ENCODE measurements around the gene KANK3. TPM values are rescaled to one million over a fixed set of nuclear protein-coding genes. Genes with fewer than 3 reads are reported as not detected.
A peak's percentile ranks its signal among the peaks of the same experiment; 100 is the strongest.
"Not testable (repeated sequence)": the region's sequence is repeated elsewhere in the genome, so short reads cannot be mapped to it uniquely, and the experiment has no call there.

The KANK3 gene
- total RNA-seq, 2 experiments from 2014 or later: 1.3 to 2.7 TPM

DNA sequence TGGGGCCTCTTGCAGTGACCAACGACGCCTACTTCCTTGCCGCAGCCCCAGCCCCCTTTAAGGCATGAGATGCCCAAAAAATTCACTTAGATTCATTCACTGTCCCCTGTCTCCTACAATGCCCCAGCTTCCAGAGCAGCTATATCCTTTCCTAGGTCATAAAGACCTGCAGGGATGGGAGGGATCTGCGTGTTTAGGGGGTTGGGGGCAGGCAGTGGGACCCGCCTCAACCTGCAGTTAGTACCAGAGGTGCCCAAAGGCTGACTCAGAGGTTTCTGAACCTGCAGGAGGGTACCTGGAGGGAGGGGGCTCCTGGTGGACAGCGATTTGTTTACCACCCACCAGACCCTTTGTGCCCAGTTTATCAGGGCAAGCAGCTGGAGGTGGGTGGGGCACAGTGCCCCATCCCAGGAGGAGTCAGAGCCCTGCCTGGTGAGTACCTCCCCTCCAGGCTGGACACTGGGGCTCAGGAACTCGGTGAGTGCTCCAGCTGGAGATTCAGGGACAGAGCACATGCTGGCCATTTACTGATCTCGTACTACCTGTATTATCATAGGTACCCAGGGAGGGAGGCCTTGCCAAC, 11.7 kb downstream of the KANK3 start:
- Mint-ChIP-seq H3K27me3 (peaks cover 31% of the 10 kb centered on the region), H3K4me3 (no peak overlapping the region), H3K9me3 (no peaks in the 10 kb centered on the region), H3K4me1 (peaks cover 5% of the 10 kb centered on the region), H3K27ac (no peak overlapping the region), H3K36me3 (ENCODE audit: low read depth) (no peaks in the 10 kb centered on the region)
- POLR2A ChIA-PET: no interaction called here
- CTCF ChIA-PET: no interaction called here
- DNase-seq: no peak

DNA sequence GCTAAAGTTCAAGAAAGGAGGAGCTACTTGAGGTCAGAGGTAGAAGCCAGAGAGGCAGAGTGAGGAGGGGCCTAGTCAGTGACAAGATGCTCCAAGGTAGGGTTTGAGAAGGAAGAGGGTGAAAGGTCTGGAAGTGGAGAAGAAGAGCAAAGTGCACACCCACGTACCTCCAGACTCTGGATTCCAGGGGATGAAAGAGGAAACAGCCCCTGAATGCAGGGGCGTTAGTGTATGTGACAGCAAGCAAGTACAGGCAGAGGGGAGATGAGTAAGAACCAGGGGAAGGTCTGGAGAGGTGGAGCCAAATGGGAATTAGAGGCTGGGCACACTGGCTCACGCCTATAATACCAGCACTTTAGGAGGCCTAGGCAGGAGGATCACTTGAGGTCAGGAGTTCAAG, 13.1 kb downstream of the KANK3 start:
- ChIA-PET CTCF (no interaction called here), POLR2A (no interaction called here)

GRCh38 chr19:8325454-8325853, 17.6 kb downstream of the KANK3 start:
- Mint-ChIP-seq H3K9me3 (no peaks in the 10 kb centered on the region), H3K27me3 (peaks cover 15% of the 10 kb centered on the region), H3K36me3 (ENCODE audit: low read depth) (peaks cover 23% of the 10 kb centered on the region), H3K27ac (no peak overlapping the region), H3K4me1 (peaks cover 24% of the 10 kb centered on the region), H3K4me3 (no peak overlapping the region)
- ChIA-PET CTCF (no interaction called here), POLR2A (no interaction called here)
- no peak for DNase-seq

More for the DNA sequence above, 13.1 kb downstream of the KANK3 start:
- Mint-ChIP-seq H3K4me3 (no peak overlapping the region), H3K27me3 (peaks cover 25% of the 10 kb centered on the region), H3K27ac (no peak overlapping the region), H3K9me3 (no peaks in the 10 kb centered on the region), H3K4me1 (no peaks in the 10 kb centered on the region), H3K36me3 (ENCODE audit: low read depth) (no peaks in the 10 kb centered on the region)
- no peak for DNase-seq

- H3K4me1 Mint-ChIP-seq: peaks cover 34% of the 10 kb centered on the region
- no peak overlapping the region for H3K27ac Mint-ChIP-seq
- no peak overlapping the region for H3K4me3 Mint-ChIP-seq
- H3K9me3 Mint-ChIP-seq: no peaks in the 10 kb centered on the region
- H3K27me3 Mint-ChIP-seq: peaks cover 10% of the 10 kb centered on the region
- POLR2A ChIA-PET: interaction anchor here (0.7 to 1.0 kb wide), 2 partner anchors 8 to 22 kb away, joined by 3 read pairs; no protein-coding TSS in a partner anchor
- DNase-seq: no peak
- CTCF ChIA-PET: interaction anchor here (0.6 to 1.4 kb wide), 4 partner anchors 10 to 229 kb away, joined by 3 to 4 read pairs (median 4); no protein-coding TSS in a partner anchor
- H3K36me3 Mint-ChIP-seq (ENCODE audit: low read depth): peaks cover 26% of the 10 kb centered on the region
These were observed 18.6 kb downstream of the KANK3 start for GRCh38 chr19:8324186-8325050.

DNA sequence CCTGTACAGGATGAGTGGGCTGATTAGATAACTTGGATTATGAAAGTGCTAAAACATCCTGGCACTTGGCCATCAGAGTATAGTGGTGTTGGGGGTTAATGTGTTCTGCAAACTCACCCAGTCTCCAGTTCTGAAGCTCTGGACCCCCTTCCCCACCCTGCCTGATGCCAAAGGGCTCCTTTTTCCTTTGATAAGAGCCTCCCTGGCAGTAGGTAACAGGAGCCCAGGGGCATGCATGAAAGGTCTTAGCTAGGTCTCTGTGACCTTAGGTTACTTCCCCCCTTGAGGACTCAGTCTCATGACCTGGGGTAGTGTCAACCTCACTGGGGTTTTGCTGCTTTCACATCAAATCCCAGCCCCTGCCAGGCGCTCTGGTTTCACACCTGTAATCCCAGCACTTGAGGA, 19.3 kb downstream of the KANK3 start:
- ChIA-PET CTCF (interaction anchor here (0.6 to 1.4 kb wide), 4 partner anchors 10 to 229 kb away, joined by 3 to 4 read pairs (median 4); no protein-coding TSS in a partner anchor), POLR2A (interaction anchor here (0.7 to 1.0 kb wide), 2 partner anchors 9 to 21 kb away, joined by 3 read pairs; no protein-coding TSS in a partner anchor)
- Mint-ChIP-seq H3K27me3 (peaks cover 10% of the 10 kb centered on the region), H3K27ac (no peak overlapping the region), H3K4me1 (peaks cover 38% of the 10 kb centered on the region), H3K9me3 (no peaks in the 10 kb centered on the region), H3K4me3 (peak overlapping the region; percentile 100), H3K36me3 (ENCODE audit: low read depth) (peaks cover 26% of the 10 kb centered on the region)
- DNase-seq: no peak

- Mint-ChIP-seq H3K4me3 (peak overlapping the region; percentile 100), H3K27ac (no peak overlapping the region), H3K27me3 (peaks cover 4% of the 10 kb centered on the region), H3K9me3 (no peaks in the 10 kb centered on the region), H3K4me1 (peaks cover 38% of the 10 kb centered on the region), H3K36me3 (ENCODE audit: low read depth) (peaks cover 26% of the 10 kb centered on the region)
- ChIA-PET CTCF (no interaction called here), POLR2A (no interaction called here)
- DNase-seq: no peak
These were observed 20.4 kb downstream of the KANK3 start for GRCh38 chr19:8322638-8322997.

GRCh38 chr19:8321986-8322637, 20.9 kb downstream of the KANK3 start:
- ChIA-PET POLR2A (no interaction called here), CTCF (no interaction called here)
- H3K36me3 Mint-ChIP-seq (ENCODE audit: low read depth): peaks cover 26% of the 10 kb centered on the region
- H3K27ac Mint-ChIP-seq: peak overlapping the region; percentile 100
- peak overlapping the region; percentile 100 for H3K4me3 Mint-ChIP-seq
- H3K27me3 Mint-ChIP-seq: peaks cover 4% of the 10 kb centered on the region
- DNase-seq: no peak
- no peaks in the 10 kb centered on the region for H3K9me3 Mint-ChIP-seq
- peaks cover 39% of the 10 kb centered on the region for H3K4me1 Mint-ChIP-seq

DNA sequence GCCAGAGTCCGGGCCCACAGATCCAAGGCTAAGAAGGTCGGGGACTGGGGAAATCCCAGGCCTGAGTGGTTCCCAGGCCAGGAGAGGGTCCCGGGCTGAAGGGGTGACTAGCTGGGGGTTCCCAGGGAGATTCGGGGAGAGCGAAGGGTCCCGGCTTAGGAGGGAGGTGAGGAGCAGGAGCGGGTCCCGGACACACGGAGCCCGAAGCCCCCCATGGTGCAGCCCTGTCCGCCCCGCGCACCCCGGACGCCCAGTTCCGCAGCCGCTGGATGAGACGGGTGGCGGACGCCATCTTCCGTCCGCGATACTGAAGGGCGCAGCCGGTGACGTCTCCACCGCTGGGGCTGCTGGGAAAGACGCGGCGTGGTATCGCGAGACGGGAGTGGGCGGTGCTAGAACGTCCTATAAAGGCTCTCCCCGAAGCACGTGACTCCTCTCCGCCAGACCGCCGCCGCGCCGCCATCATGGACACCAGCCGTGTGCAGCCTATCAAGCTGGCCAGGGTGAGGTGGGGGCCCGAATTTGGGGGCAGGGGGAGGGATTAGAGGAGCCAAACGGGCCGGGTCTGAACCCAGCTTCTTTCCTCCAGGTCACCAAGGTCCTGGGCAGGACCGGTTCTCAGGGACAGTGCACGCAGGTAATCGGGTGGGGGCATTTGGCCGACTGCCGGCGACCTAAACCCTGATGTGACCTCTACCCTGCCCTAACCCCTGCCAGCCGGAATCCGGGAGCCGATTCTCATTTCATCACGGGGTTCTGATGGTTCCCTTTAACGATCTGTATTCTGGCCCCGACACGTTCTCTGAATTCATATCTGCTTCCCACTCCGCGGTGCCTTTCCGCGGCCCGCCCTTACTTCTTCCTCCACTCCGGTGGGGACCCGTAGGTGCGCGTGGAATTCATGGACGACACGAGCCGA, 21.7 kb downstream of the KANK3 start, which contains the start of the genes NDUFA7 and RPS28:
Gene NDUFA7, minus strand, starts transcription at position 309 of the 919 bp plus-strand sequence. Its CDS starts 17 bp downstream, at position 292.
Gene RPS28, plus strand, starts transcription at position 430 of the 919 bp plus-strand sequence. Its CDS starts 35 bp downstream, at position 465.
- Mint-ChIP-seq H3K9me3 (no peaks in the 10 kb centered on the region), H3K4me3 (peak within 1 kb of the TSS; percentile 100), H3K4me1 (peaks cover 42% of the 10 kb centered on the region), H3K27me3 (no peaks in the 10 kb centered on the region), H3K36me3 (ENCODE audit: low read depth) (peaks cover 26% of the 10 kb centered on the region), H3K27ac (peak within 1 kb of the TSS; percentile 100)
- CTCF ChIA-PET: interaction anchor here (0.6 to 1.6 kb wide), 2 partner anchors 15 to 183 kb away, joined by 3 to 4 read pairs; no protein-coding TSS in a partner anchor
- POLR2A ChIA-PET: interaction anchor here (0.6 kb wide), 1 partner anchor 69 kb away, joined by 4 read pairs; the partner anchor contains the start of gene RAB11B
- DNase-seq: peak; percentile 97

DNA sequence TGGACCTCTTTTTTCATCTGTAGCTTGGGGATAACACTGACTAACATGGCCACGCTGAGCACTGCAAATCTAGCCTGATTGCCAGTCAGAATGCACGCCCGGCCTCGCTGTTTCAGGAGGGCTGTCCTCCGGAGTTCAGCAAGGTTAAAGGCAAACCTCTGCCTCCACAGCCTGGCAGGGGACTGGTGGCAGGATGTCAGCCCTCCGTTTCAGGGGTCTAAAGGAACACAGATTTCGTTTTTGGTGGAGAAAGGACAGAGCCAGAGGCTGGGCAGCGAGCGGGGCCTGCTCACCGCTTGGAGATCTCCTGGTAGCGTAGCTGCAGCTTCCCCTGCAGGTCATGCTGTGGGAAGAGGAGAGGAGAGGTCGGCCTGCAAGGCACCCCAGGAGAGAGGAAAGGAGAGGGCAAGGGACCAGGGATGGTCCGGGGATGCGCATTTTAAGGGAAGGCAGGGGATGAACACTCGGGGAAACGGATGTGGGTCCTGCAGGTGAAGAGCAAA, 22.4 kb downstream of the KANK3 start:
- peak overlapping the region; percentile 100 for H3K4me3 Mint-ChIP-seq
- POLR2A ChIA-PET: interaction anchor here (0.6 kb wide), 1 partner anchor 69 kb away, joined by 4 read pairs; the partner anchor contains the start of gene RAB11B
- H3K9me3 Mint-ChIP-seq: no peaks in the 10 kb centered on the region

GRCh38 chr19:8319807-8320520, 23.1 kb downstream of the KANK3 start:
- peaks cover 42% of the 10 kb centered on the region for H3K4me1 Mint-ChIP-seq
- DNase-seq: no peak
- peaks cover 31% of the 10 kb centered on the region for H3K36me3 Mint-ChIP-seq (ENCODE audit: low read depth)
- ChIA-PET POLR2A (no interaction called here), CTCF (interaction anchor here (0.9 to 1.6 kb wide), 2 partner anchors 14 to 259 kb away, joined by 3 to 4 read pairs; no protein-coding TSS in a partner anchor)
- H3K27me3 Mint-ChIP-seq: no peaks in the 10 kb centered on the region
- H3K9me3 Mint-ChIP-seq: no peaks in the 10 kb centered on the region
- H3K27ac Mint-ChIP-seq: peak overlapping the region; percentile 100
- H3K4me3 Mint-ChIP-seq: peak overlapping the region; percentile 100

More for the DNA sequence above, 22.4 kb downstream of the KANK3 start:
- CTCF ChIA-PET: interaction anchor here (1.6 kb wide), 1 partner anchor 15 kb away, joined by 4 read pairs; no protein-coding TSS in a partner anchor
- Mint-ChIP-seq H3K4me1 (peaks cover 42% of the 10 kb centered on the region), H3K27me3 (no peaks in the 10 kb centered on the region), H3K36me3 (ENCODE audit: low read depth) (peaks cover 27% of the 10 kb centered on the region), H3K27ac (peak overlapping the region; percentile 100)
- peak; percentile 32 for DNase-seq

- DNase-seq, H3K27me3 Mint-ChIP-seq, H3K4me3 Mint-ChIP-seq, H3K9me3 Mint-ChIP-seq: not testable (repeated sequence)
- Mint-ChIP-seq H3K36me3 (ENCODE audit: low read depth) (peaks cover 31% of the 10 kb centered on the region), H3K4me1 (peaks cover 41% of the 10 kb centered on the region), H3K27ac (peak overlapping the region; percentile 64)
- ChIA-PET POLR2A (interaction anchor here (0.6 kb wide), 1 partner anchor 417 kb away, joined by 6 read pairs; no protein-coding TSS in a partner anchor), CTCF (interaction anchor here (0.6 to 0.9 kb wide), 4 partner anchors 139 to 375 kb away, joined by 3 to 5 read pairs (median 3); no protein-coding TSS in a partner anchor)
These were observed 24.2 kb downstream of the KANK3 start for GRCh38 chr19:8318835-8319234.
